GM18861 (cell line): Measurements from ENCODE around the gene C16orf78.
A peak's percentile ranks its signal among the peaks of the same experiment; 100 is the strongest.
"Not testable (repeated sequence)": the region's sequence is repeated elsewhere in the genome, so short reads cannot be mapped to it uniquely, and the experiment has no call there.

ENCODE experiments used
- ATAC-seq: cut with Tn5 transposase; IDR thresholded peaks from one replicate; pipeline ENCODE4 v1.9.1; 2021; ENCODE audit not compliant: unreplicated experiment

C16orf78 gene

DNA sequence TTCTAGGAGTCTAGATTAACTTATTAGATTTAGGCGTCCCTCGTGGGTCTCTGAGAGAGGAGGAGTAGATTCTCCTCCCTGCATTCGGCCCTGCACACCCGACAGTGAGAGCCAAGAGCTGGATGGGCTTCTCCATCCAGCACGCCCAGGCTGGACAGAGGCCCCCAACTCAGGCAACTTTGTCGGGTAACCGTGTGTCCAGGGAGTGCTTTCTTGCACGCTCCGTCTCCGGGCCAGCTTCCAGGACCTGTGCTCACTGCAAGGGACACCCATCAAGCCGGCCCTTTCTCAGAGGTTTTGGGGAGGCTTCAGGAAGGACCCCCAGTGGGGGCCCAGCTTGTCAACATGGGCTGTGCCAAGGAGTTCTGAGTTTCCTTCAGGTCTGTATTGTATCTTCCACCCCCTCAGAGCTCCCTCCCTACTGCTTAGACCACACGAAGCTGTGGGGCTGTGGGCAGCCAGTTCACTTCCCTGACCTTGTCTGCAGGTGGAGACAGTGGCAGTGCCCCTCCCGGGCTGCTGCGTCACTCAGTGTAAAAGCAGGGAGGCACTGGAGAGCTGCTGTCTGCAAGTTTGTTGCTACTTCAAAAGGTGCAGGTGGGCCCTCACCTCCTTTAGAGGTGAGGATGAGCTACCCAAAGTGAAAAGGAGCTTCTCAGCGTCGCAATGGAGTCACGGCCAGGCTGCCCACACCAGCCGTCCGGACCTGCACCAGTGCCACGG lies 24.0 kb upstream of the C16orf78 start:
- no peak for ATAC-seq

DNA sequence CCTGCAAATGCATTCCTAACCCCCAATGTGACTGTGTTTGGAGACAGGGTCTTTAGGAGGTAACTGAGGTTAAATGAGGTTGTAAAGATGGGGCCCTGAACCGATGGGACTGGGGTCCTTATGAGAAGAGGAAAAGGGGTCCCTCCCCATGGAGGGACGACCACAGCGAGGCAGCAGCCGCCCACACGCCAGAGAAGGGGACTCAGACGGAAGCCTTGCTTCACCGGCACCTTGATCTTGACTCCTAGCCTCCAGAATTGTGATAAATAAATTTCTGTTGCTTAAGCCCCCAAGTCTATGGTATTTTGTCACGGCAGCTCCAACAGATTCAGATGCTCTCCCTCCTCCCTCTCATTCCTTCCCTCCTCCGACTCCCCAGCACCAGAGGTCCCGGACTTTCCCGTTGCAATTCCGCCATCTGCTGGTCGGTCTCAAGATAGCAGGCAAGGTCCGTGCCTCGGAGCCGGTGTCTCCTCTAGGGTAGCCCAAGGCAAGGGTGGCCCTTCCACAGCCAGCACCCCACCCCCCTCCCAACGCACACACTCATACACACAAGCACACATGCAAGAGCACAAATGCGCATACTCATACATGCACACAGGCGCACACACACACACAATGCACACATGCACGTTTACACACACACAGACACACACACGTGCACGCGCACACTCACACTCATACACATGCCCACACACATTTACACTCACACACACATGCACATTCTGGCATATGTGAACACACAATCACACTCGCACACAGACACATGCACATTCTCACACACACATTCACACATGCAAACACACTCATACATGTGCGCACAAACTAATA lies 23.1 kb upstream of the C16orf78 start:
- ATAC-seq: no peak

DNA sequence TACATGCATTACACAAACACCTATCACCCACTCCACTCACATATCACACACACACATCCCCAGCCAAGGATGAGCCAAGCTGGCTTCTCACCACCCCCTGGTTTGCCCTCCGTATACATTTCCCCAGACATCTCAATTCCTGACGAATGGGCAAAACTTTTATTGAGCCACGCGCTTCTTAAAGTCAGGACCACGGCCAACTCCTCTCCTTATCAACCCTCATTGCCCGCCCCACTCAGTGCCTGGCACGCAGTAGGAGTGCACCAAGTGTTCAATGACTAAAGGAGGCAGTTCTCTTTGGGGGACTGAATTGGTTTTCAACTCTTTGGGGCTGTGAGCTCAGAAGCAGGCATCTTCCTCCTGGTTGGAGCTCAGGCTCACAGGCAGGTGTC lies 22.5 kb upstream of the C16orf78 start:
- ATAC-seq: no peak

DNA sequence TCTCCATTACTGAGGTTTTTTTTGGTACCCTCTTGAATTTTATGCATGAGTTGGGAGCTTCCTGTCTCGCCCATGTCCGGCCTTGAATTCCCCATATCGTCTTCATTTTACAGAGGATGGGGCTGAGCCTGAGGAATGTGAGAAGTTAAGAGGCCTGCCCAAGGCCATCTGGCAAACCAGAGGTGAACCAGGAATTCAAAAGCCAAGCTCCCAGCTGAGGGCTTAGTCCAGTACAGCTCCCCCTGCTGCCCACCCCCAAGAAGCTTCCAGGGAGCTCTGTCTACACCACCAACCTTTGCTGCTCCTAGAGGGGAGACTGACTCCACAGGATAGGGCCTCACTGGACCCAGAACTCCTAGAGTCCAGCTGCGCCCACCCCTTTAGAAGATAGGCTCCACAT lies 20.7 kb upstream of the C16orf78 start:
- no peak for ATAC-seq

DNA sequence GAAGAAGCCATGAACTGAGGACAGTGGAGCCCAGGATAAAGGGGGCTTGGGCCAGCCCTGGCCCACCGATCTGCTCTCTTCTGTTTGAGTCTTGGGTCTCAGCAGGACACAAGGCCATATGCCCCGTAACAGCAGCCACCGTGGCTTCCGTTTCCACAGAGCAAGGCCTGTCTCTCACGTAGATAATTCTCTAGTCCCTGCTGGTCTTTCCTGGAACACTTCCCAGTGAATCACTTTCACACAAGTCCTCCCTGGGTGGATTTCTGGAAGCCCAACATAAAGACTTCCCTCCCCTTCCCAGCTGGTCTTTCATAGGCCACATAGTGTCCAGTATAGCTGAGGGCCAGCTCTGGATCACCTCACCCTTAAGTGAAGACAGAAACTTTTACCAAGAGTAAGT lies 19.9 kb upstream of the C16orf78 start:
- no peak for ATAC-seq

DNA sequence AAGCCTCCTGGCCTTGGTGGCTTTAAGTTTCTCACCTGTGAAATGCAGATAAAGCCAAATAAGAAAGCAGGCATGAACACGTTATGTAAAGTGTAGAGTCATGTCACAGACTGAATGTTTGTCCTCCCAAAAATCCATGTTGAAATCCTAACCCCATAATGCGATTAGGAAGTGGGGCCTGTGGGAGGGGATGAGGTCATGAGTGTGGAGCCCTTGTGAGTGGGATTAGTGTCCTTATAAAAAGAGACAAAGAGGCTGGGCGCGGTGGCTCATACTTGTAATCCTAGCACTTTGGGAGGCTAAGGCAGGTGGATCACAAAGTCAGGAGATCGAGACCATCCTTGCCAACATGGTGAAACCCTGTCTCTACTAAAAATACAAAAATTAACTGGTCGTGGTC lies 19.5 kb upstream of the C16orf78 start:
- no peak for ATAC-seq

DNA sequence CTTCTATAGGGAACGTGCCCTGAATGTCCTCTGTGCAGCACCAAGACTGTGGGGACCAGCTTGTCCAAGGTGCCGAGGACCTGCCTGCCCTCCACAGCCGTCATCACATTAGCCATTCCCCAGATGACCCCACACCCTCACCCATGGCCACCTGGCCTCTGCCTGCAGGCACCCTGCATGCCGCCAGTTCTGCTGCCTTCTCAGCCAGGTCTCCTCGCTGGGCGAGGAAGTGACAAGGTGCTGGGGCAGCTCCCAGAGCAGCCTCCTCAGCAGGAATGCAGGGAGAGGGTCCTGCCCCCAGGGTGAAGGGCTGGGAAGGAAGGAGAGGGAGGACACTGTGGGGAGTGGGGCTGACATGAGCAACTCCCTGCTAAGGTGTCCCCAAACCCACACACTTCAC lies 18.6 kb upstream of the C16orf78 start:
- ATAC-seq: no peak

DNA sequence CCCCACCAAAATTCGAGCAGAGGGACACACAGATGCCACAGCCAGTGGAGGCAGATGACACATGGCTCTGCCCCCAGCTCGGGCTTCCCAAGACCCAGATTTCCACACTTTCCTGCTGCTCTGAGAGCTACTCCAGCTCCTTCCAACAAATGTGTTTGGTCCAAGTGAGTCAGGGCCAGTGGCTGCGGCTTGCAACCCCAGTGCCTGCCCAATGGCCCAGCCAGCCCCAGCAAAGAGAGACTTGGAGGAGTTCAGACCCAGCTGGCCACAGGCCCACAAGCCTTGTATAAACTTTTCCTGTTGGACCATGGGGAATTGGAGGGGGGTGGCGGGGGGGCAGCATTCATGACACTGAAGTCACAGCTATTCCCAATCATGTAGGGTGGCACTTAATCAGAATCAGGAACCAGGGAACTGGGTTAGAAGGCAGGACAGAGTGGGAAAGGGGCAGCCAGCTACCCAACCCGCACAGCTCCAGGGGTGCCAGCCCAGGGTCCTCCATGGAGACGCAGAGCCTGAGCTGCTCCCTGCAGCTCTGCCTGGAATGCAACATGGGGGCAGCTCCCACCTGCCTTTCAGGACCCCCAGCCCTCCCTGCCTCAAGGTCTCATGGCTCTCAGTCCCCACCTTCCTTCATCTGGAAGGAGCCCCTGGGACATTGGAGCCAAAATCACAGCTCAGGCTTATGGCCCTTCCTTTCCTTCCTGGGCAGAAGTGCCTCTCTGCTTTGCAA lies 17.5 kb upstream of the C16orf78 start:
- ATAC-seq: no peak

DNA sequence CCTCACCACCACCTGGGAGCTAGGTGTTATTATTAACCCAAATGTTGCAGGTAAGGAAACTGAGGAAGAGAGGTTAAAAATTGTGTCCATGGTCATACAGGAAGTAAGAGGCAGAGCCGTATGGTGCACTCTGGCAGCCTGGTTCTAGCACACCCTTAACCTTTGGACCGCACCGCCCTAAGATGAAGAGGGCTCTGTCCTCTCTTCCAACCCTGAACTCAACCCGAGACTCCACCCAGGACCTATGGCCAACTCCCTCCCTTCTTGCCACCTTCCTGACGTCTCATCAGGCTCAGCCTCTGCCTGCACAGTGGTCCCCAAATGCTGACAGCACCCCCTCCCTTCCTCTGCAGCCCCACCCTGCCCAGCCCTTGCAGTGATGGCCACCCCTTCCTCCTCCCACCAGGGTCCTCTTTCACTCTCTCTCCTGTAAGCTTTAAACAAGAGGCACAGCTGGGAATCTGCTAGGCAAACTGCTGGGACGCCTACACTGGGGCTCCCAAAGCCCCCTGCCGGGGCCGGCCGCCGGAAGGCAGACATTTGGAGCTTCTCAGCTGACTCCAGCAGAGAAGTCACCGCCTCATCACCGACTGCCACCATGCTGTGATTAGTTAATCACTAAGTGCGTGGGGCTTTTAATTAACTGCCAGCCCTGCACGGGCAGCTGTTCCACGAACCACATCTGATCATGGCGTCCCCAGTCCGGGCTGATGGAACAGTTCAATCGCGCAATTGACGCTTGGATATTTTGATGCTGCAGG lies 16.7 kb upstream of the C16orf78 start:
- ATAC-seq: no peak

DNA sequence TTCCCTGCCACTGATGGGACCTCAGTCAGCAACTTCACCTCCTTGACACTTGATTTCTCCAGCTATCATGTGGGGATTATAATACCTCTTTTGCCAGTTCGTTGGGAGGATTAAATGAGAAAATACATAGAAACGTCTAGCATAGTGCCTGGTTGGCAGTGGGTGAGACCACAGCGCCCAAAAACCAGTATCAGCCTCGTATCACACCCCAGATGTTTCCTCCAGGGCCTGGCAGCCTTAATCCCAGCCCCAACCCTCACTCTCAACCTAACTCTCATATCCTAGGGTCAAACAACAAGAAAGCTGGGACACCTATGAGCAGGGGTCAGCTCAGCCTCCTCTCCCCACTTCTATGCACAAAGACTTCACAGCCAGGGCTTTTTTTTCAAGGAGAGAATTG lies 14.0 kb upstream of the C16orf78 start:
- no peak for ATAC-seq

DNA sequence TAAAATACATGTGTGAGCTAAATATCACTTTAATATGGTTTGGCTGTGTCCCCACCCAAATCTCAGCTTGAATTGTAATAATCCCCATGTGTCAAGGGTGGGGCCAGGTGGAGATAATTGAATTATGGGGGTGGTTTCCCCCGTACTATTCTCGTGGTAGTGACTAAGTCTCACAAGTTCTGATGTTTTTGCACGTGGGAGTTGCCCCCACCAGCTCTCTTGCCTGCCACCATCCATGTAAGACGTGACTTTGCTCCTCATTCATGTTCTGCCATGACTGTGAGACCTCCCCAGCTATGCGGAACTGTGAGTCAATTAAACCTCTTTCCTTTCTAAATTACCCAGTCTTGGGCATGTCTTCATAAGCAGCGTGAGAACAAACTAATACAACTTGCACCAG lies 11.9 kb upstream of the C16orf78 start:
- not testable (repeated sequence) for ATAC-seq

DNA sequence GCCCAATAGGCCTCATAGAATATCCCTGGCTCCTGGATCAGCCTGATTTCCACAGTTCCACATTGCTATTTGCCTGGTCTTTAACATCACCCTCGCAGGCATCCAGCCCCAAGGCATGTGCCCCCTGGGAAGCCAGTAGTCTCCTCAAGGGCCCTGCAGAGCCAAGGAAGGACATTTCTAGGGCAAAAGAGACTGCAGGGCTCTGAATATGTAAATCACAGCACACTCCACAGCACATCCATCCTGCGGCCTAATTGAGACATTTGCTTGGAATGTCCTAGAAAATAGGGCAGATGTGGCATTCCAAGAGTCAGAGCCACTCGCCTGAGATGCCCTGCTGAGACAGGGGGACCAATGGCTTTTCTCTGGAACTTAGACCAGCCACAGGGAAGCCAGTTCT lies 11.4 kb upstream of the C16orf78 start:
- no peak for ATAC-seq

DNA sequence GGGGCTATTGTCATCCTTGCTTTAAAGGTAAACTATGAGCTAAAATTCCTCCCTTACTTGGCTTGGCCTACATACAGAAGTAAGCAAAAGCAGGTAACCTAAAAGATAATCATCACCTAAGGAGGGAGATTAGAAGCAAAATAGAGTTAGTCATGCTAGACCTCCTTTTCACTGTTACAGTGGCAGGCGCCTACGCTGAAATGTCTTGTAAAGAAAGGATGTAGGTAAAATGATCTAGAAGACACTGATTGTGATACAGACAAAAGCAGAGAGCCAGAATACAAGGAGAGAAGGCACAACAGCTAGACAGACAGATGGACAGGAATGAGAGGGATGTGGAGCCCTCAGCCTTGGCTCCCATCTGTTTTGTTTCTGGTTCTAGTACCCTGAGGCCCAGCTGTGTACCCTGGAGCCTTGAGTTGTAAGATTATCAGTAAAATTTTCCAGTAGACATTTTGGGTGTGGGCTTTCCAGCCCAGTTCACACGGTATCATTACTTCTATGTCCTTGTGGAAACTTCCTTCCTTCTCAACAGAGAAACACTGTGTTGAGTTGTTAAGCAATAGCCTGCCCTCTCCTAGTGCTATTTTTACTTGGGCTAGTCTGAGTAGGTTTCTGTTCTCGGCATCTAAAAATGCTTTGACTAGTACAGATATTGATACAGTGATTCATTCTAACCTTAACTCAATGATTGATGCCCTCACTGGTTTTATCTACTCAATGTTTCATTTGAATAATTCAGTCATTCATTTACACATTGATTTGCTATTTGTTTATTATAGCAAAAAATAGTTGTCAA lies 7.7 kb upstream of the C16orf78 start:
- ATAC-seq: peak; percentile 83

DNA sequence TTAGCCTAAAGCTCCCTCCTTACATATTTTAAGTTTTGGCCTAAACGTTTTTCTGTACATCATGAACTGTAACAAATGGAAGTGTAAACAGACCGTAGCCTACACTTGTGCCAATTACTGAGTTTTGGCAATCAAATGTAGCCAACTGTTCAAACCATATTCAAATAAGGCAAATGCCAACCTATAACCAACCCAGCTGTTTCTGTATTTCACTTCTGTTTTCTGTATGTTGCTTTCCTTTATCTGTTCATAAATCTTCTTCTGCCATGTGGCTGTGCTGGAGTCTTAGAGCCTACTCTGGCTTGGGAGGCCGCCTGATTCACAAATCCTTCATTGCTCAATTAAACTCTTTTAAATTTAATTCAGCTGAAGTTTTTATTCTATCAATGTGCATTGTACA lies 6.9 kb upstream of the C16orf78 start:
- ATAC-seq: peak; percentile 66

DNA sequence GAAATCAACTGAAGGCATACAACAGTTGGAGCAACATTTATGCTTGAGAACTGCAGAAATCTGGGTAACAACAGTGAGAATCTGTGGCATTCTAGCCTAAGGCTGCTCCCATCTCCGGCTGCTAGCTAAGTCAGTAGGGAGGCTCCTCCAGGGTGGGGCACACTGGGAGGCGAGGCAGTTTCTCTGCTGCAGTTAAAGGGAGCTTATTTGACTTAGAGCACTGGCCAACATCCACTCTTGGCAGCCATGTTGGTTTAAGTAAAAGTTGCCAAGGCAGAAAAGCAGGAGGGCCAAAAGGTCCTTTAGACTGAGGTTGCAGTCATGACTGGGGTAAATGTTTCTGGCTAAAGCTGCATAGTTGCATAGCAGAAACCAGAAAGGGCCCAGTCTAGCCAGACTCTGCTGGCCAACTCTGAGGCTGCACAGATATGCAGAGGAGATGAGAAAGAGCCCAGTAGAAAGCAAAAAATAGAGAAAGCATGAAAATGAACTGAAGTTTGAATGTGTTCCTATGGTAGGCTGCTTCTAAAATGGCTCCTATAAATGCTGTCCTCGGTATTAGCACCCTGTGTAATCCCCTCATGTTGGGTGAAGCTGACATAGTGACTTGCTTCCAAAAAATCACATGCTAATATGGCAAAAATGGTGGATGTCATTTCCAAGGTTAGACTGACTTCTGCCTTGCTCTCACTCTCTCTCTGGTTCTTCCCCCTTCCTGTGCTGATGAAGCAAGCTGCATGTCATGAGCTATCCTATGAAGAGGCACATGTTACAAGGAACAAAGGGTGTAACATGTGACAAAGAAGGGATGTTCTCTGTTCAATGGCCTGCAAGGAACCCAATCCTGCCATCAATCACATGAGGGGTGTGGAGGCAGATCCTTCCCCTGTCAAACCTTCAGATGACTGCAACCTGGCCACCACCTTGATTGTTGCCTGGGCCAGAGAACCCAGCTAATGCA lies 3.7 kb upstream of the C16orf78 start:
- ATAC-seq: no peak

DNA sequence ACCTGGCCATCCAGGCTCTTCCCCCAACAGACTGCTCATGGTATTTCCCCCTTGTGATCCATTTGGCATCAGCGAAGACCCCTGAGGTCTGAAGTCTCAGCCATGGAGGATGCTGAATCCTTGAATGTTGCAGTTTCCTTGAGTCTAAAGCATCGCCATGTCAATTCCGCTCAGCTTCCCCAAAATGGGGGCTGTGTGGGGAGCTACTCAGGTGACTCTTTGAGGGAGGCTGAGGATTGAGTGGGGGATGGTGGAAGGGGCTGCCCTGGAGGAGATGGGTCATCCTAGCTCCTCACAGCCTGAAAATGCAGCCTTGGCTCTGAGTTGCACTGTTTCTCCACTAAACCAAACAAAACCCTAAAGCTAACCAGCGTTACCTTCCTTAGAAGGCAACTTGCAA lies 2.6 kb downstream of the C16orf78 start:
- no peak for ATAC-seq

DNA sequence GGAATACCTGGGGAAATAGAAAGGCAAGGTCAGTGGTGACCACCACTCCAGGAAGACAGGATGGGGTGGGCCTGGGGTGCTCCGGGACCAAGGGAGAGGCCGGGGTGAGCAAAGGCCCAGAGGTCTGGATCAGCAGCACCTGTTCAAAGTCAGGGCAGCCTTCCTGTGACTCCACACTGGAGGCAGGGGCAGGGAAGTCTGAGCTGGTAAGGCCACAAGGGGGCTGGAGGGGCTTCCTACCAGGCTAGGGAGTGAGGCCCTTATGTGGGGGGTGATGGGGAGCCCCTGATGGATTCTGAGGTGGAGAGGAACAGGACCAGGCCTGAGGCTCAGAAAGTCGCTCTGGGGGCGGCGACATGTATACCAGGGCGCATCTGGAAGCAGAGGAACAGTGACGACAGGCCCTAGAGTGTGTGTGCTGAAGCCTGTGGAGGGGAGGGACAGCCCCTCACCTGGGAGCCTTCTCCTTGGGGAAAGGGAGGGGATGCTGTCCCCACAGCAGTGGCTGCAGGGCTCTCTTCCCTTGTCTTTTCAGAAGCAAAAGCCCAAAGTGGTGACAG lies 3.7 kb downstream of the C16orf78 start:
- no peak for ATAC-seq

DNA sequence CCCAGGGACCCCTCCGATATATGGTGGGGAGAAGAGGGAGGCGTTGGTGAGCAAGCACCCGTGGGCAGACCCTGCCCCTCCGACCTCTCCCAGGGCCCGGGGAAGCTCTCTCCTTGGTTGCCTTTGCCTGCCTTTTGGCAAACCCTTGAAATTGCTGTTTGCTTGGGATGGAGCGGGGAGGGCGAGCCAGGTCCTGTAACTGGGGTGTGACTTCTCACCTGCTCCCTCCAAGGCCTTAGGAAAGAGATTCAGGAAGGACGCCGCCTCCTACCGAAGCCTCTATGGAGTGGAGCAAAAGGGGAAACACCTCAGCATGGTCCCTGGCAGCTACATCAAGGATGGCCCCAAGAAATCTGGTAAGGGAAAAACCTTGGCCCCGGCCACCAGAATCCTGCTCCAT lies 4.6 kb downstream of the C16orf78 start:
- ATAC-seq: no peak

DNA sequence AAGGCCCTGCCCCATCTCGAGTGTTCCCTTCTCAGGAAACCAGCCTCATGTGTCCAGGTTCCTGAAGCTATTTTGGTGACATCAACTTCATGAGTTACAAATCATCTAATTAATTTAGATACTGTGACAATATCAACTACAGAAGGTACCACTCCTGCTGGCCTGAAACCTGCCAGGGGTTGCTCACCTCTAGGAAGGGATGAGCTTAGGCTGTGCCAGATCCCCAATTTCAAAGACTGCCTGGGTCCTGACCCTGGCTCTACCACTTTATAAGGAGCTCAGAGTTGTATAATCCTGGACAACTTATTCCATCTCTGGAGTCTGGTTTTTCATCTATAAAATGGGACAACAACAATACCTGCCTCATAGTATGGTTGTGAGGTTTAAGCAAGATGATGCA lies 5.2 kb downstream of the C16orf78 start:
- no peak for ATAC-seq
